Neural progenitor cell (in vitro differentiated cells): ENCODE measurements around the gene LCMT2. TPM values are rescaled to one million over a fixed set of nuclear protein-coding genes. Genes with fewer than 3 reads are reported as not detected.

ENCODE experiments used
- DNase-seq: peaks from one replicate; pipeline ENCODE4 v3.0.0-alpha.2; 2016; ENCODE audit warnings: low spot score
- H2AFZ ChIP-seq: fragments of 200-600 bp; sonication (generic); replicated peaks from 2 replicates; pipeline ENCODE4 v1.6.1; 2016; ENCODE audit warnings: antibody characterized with exemption
- H3F3A ChIP-seq: fragments of 200-600 bp; sonication (generic); 2 replicates; pipeline ENCODE4 v1.6.1; 2016; ENCODE audit warnings: antibody characterized with exemption, low read depth
- H3K27ac ChIP-seq: fragments of 200-600 bp; sonication (generic); 2 replicates; pipeline ENCODE4 v1.5.1; 2016; ENCODE audit warnings: mild to moderate bottlenecking
- H3K27me3 ChIP-seq: fragments of 200-600 bp; sonication (generic); 2 replicates; pipeline ENCODE4 v1.6.1; 2016; ENCODE audit warnings: mild to moderate bottlenecking, moderate library complexity
- H3K36me3 ChIP-seq: fragments of 200-600 bp; sonication (generic); 2 replicates; pipeline ENCODE4 v1.5.1; 2016
- H3K4me1 ChIP-seq: fragments of 200-600 bp; sonication (generic); 2 replicates; pipeline ENCODE4 v1.6.1; 2016; ENCODE audit warnings: mixed run types
- H3K4me2 ChIP-seq: fragments of 200-600 bp; sonication (generic); 2 replicates; pipeline ENCODE4 v1.6.1; 2016
- H3K4me3 ChIP-seq: fragments of 200-600 bp; sonication (generic); 2 replicates; pipeline ENCODE4 v1.5.1; 2016
- H3K79me2 ChIP-seq: fragments of 200-600 bp; sonication (generic); 2 replicates; pipeline ENCODE4 v1.6.1; 2016; ENCODE audit warnings: low read depth
- H3K9ac ChIP-seq: fragments of 200-600 bp; sonication (generic); 2 replicates; pipeline ENCODE4 v1.6.1; 2016
- H3K9me3 ChIP-seq: fragments of 200-600 bp; sonication (generic); 2 replicates; pipeline ENCODE4 v1.5.1; 2016; ENCODE audit warnings: low read depth
- H4K20me1 ChIP-seq: fragments of 200-600 bp; sonication (generic); 2 replicates; pipeline ENCODE4 v1.6.1; 2016; ENCODE audit warnings: low read depth
- H3K27ac Mint-ChIP-seq: 3 replicates; pipeline ENCODE4 v1.8.0; 2021; ENCODE audit warnings: mixed read lengths
- H3K27me3 Mint-ChIP-seq: 2 replicates; pipeline ENCODE4 v1.8.0; 2022; ENCODE audit warnings: low read depth, mild to moderate bottlenecking, inconsistent platforms, moderate library complexity, mixed read lengths; ENCODE audit not compliant: insufficient read depth
- H3K36me3 Mint-ChIP-seq: 3 replicates; pipeline ENCODE4 v1.8.0; 2021; ENCODE audit warnings: mixed read lengths
- H3K4me1 Mint-ChIP-seq: 3 replicates; pipeline ENCODE4 v1.8.0; 2021; ENCODE audit warnings: mixed read lengths
- H3K4me3 Mint-ChIP-seq: 3 replicates; pipeline ENCODE4 v1.8.0; 2021; ENCODE audit warnings: mild to moderate bottlenecking, moderate library complexity, mixed read lengths
- H3K9me3 Mint-ChIP-seq: 3 replicates; pipeline ENCODE4 v1.8.0; 2020; ENCODE audit warnings: mixed read lengths
- CTCF ChIP-seq: fragments of 200-600 bp; sonication (generic); IDR thresholded peaks from 2 replicates; pipeline ENCODE4 v1.5.1; 2017; ENCODE audit warnings: antibody characterized with exemption, mild to moderate bottlenecking
- EZH2 ChIP-seq: fragments of 200-600 bp; sonication (generic); IDR thresholded peaks from 2 replicates; pipeline ENCODE4 v1.6.1; 2017; ENCODE audit warnings: antibody characterized with exemption, mild to moderate bottlenecking, moderate library complexity
- EZH2phosphoT487 ChIP-seq: fragments of 200-600 bp; sonication (generic); IDR thresholded peaks from 2 replicates; pipeline ENCODE4 v1.6.1; 2017; ENCODE audit warnings: antibody characterized with exemption
- total RNA-seq: library from RNA; depleted of rRNA; stranded (reverse); fragments of >200 nt; gene quantifications from 2 replicates; pipeline ENCODE4 v1.2.3, GENCODE V29; 2015; ENCODE audit warnings: low replicate concordance

The LCMT2 gene
- total RNA-seq, 1 donor from 2014 or later = 14.2 TPM

DNA sequence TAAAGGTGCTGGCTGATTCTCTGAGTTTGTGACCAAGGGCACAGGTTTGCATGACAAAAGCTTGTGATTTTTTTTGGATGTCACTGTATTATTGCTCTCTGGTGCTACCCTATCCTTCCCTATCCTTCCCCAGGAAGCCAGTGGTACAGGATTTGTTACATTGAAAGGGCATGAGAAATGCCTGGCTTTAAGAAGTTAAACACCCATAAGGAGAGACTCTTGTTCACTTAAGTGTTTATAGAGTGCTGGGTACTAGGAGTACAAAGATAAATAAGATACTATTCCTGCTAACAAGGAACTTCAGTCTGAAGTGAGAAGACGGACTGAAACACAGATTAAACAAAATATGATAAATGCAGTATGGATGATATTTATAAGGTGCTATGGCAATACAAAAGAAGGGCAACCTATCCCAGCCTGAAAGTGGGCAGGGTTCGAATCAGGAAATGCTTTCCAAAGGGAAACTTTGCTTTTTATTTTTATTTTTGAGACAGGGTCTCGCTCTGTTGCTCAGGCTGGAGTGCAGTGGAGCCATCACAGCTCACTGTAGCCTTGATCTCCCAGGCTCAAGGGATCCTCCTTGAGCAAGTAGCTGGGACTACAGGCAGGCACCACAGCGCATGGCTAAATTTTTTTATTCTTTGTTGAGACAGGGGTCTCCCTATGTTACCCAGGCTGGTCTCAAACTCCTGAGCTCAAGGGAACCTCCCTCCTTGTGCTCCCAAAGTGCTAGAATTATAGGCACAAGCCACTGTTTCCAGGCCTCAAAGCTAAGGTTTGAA, 11.2 kb downstream of the LCMT2 start:
- Histone ChIP-seq H3K27me3 (peaks cover 29% of the 10 kb centered on the region), H3K4me3 (no peak overlapping the region), H2AFZ (no peak overlapping the region), H3K4me1 (no peaks in the 10 kb centered on the region), H4K20me1 (no peaks in the 10 kb centered on the region), H3K27ac (no peak overlapping the region), H3K4me2 (no peak overlapping the region), H3K9me3 (no peaks in the 10 kb centered on the region), H3K9ac (no peak overlapping the region), H3K79me2 (no peaks in the 10 kb centered on the region), H3F3A (no peaks in the 10 kb centered on the region), H3K36me3 (no peaks in the 10 kb centered on the region)
- H3K36me3 Mint-ChIP-seq = no peaks in the 10 kb centered on the region
- H3K27me3 Mint-ChIP-seq = no peaks in the 10 kb centered on the region
- peaks cover 7% of the 10 kb centered on the region for H3K4me1 Mint-ChIP-seq
- H3K9me3 Mint-ChIP-seq = no peaks in the 10 kb centered on the region
- H3K27ac Mint-ChIP-seq = no peak overlapping the region
- TF ChIP-seq EZH2phosphoT487 (no peak), CTCF (no peak), EZH2 (no peak)
- DNase-seq = no peak
- H3K4me3 Mint-ChIP-seq = no peak overlapping the region

GRCh38 chr15:43317566-43318184, 12.7 kb downstream of the LCMT2 start:
- Histone ChIP-seq H3K9me3 (no peaks in the 10 kb centered on the region), H3K4me2 (no peak overlapping the region), H3K4me3 (no peak overlapping the region), H3K79me2 (no peaks in the 10 kb centered on the region), H2AFZ (no peak overlapping the region), H3F3A (no peaks in the 10 kb centered on the region), H3K4me1 (no peaks in the 10 kb centered on the region), H3K36me3 (no peaks in the 10 kb centered on the region), H3K27ac (no peak overlapping the region), H3K9ac (no peak overlapping the region), H4K20me1 (no peaks in the 10 kb centered on the region), H3K27me3 (peaks cover 30% of the 10 kb centered on the region)
- no peaks in the 10 kb centered on the region for H3K36me3 Mint-ChIP-seq
- peaks cover 7% of the 10 kb centered on the region for H3K4me1 Mint-ChIP-seq
- DNase-seq = peak; percentile 17
- TF ChIP-seq EZH2phosphoT487 (no peak), CTCF (no peak), EZH2 (no peak)
- H3K27me3 Mint-ChIP-seq = no peaks in the 10 kb centered on the region
- H3K4me3 Mint-ChIP-seq = no peak overlapping the region
- no peaks in the 10 kb centered on the region for H3K9me3 Mint-ChIP-seq
- H3K27ac Mint-ChIP-seq = no peak overlapping the region

DNA sequence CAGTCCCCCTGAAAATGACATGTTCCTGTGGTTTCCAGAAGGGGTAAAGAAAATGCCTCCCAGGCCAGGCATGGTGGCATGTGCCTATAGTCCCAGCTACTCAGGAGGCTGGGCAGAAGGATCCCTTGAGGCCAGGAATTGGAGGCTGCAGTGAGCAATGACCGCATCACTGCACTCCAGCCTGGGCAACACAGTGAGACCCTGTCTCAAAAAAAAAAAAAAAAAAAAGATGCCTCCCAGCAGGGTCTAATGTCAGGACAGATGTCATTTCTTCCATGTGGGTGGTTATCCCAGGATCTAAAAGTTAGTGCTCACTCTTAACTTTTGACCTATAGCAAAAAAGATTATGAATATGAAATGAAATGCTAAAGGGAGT, 13.4 kb downstream of the LCMT2 start:
- Histone ChIP-seq H3K27me3 (peaks cover 26% of the 10 kb centered on the region), H4K20me1 (no peaks in the 10 kb centered on the region), H3K4me2 (no peak overlapping the region), H3K4me3 (no peak overlapping the region), H3K9me3 (no peaks in the 10 kb centered on the region), H3K9ac (no peak overlapping the region), H3K4me1 (no peaks in the 10 kb centered on the region), H3K27ac (no peak overlapping the region), H3F3A (no peaks in the 10 kb centered on the region), H2AFZ (no peak overlapping the region), H3K79me2 (no peaks in the 10 kb centered on the region), H3K36me3 (no peaks in the 10 kb centered on the region)
- TF ChIP-seq CTCF (no peak), EZH2 (no peak), EZH2phosphoT487 (no peak)
- Mint-ChIP-seq H3K36me3 (no peaks in the 10 kb centered on the region), H3K27me3 (no peaks in the 10 kb centered on the region), H3K27ac (no peak overlapping the region), H3K9me3 (no peaks in the 10 kb centered on the region), H3K4me3 (no peak overlapping the region), H3K4me1 (peaks cover 7% of the 10 kb centered on the region)
- DNase-seq = no peak
